ENCODE measurements around the gene DSPP.

Gene DSPP

DNA sequence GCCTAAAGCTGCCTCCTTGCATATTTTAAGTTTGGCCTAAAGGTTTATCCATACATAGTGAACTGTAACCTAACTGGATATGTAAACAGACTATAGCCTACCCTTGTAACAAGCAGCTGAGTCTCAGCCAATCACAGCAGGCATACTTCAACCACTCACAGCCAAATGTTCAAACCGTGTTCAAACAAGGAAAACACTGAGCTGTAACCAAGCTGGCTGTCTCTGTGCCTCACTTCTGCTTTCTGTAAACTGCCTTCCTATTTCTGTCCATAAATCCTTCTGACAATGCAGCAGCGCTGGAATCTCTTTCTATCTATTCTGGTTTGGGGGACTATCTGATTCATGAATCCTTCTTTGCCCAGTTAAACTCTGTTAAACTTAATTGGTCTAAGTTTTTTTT, 16.4 kb downstream of the DSPP start:
- TF ChIP-seq CTCF (IDR thresholded peaks at IDR 0.05): no peak
- no peak for DNase-seq (ENCODE audit: low spot score)
- Histone ChIP-seq H3K4me3 (no peak overlapping the region), H3K27ac (no peak overlapping the region)

GRCh38 chr4:87631668-87632067, 23.3 kb downstream of the DSPP start:
- no peak overlapping the region for H3K27ac ChIP-seq
- no peak overlapping the region for H3K4me3 ChIP-seq
- TF ChIP-seq CTCF (IDR thresholded peaks at IDR 0.05): no peak
- no peak for DNase-seq (ENCODE audit: low spot score)

GRCh38 chr4:87632469-87632868, 24.1 kb downstream of the DSPP start:
- Histone ChIP-seq H3K4me3 (no peak overlapping the region), H3K27ac (no peak overlapping the region)
- DNase-seq (ENCODE audit: low spot score): no peak
- no peak for TF ChIP-seq CTCF (IDR thresholded peaks at IDR 0.05)

GRCh38 chr4:87633243-87633642, 24.9 kb downstream of the DSPP start:
- no peak overlapping the region for H3K4me3 ChIP-seq
- H3K27ac ChIP-seq: no peak overlapping the region
- TF ChIP-seq CTCF (IDR thresholded peaks at IDR 0.05): no peak
- no peak for DNase-seq (ENCODE audit: low spot score)

DNA sequence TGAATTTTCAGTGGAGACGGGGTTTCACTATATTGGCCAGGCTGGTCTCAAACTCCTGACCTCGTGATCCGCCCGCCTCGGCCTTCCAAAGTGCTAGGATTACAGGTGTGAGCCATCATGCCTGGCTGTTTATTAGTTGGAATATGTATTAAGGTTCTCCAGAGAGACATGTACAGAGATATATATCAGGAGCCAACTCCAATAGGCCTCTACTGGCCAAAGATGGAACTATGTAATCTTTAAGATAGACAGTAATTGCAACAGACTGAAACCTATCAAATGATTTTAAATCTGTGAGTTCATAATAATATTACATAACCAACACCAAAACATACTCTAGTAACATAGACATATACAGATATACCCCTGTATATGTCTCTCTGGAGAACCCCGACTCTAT, 36.0 kb downstream of the DSPP start:
- H3K27ac ChIP-seq: no peak overlapping the region
- no peak overlapping the region for H3K4me3 ChIP-seq
- no peak for DNase-seq (ENCODE audit: low spot score)
- no peak for TF ChIP-seq CTCF (IDR thresholded peaks at IDR 0.05)

- H3K27ac ChIP-seq: no peak within 1 kb of the TSS
- no peak for TF ChIP-seq CTCF (IDR thresholded peaks at IDR 0.05)
- H3K4me3 ChIP-seq: no peak within 1 kb of the TSS
- no peak for DNase-seq (ENCODE audit: low spot score)
Observed at GRCh38 chr4:87649980-87650379, 41.7 kb downstream of the DSPP start, which contains the start of gene DMP1. DMP1 (plus strand) TSS chr4:87650280; CDS start chr4:87656493, 6,213 bp downstream.

- H3K4me3 ChIP-seq: no peak overlapping the region
- no peak for TF ChIP-seq CTCF (IDR thresholded peaks at IDR 0.05)
- no peak for DNase-seq (ENCODE audit: low spot score)
- no peak overlapping the region for H3K27ac ChIP-seq
Observed at GRCh38 chr4:87650938-87651337, 42.6 kb downstream of the DSPP start.

All from coronary artery (tissue), 2 donors.